Measurements from ENCODE around the gene CNST.

Gene CNST

DNA sequence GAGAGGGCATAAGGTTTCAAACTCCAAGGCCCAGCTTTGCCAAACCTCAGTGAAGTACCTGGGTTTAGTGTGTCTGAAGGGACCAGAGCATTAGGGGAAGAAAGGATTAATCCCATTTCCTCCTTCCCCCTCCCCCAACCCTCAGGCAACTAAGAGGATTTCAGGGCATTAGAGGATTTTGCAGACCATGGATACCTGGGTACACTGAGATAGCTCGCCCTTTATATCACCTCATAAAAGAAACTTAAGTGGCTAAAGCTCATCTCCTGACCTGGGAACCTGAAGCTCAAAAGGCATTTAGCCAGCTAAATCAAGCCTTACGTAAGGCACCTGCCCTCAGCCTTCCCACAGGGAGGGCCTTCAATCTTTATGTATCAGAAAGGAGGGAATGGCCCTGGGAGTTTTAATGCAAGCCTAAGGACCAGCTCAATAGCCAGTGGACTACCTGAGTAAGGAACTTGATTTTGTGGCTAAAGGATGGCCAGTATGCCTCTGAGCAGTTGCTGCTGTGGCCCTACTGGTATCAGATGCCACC, 32.8 kb upstream of the CNST start:
- H3K9me3 ChIP-seq (ENCODE audit: severe bottlenecking) = peaks cover 25% of the 10 kb centered on the region
- H3K27ac ChIP-seq = no peak overlapping the region
- DNase-seq = peak; percentile 88
- no peaks in the 10 kb centered on the region for H3K27me3 ChIP-seq (ENCODE audit: insufficient read depth, low read depth, severe bottlenecking)
- no peaks in the 10 kb centered on the region for H3K36me3 ChIP-seq
- no peak overlapping the region for H3K4me3 ChIP-seq (ENCODE audit: low read depth, low read length)
- TF ChIP-seq, protein P1, sequence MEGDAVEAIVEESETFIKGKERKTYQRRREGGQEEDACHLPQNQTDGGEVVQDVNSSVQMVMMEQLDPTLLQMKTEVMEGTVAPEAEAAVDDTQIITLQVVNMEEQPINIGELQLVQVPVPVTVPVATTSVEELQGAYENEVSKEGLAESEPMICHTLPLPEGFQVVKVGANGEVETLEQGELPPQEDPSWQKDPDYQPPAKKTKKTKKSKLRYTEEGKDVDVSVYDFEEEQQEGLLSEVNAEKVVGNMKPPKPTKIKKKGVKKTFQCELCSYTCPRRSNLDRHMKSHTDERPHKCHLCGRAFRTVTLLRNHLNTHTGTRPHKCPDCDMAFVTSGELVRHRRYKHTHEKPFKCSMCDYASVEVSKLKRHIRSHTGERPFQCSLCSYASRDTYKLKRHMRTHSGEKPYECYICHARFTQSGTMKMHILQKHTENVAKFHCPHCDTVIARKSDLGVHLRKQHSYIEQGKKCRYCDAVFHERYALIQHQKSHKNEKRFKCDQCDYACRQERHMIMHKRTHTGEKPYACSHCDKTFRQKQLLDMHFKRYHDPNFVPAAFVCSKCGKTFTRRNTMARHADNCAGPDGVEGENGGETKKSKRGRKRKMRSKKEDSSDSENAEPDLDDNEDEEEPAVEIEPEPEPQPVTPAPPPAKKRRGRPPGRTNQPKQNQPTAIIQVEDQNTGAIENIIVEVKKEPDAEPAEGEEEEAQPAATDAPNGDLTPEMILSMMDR (IDR thresholded peaks at IDR 0.05; ENCODE audit: low read depth, low read length) = no peak

DNA sequence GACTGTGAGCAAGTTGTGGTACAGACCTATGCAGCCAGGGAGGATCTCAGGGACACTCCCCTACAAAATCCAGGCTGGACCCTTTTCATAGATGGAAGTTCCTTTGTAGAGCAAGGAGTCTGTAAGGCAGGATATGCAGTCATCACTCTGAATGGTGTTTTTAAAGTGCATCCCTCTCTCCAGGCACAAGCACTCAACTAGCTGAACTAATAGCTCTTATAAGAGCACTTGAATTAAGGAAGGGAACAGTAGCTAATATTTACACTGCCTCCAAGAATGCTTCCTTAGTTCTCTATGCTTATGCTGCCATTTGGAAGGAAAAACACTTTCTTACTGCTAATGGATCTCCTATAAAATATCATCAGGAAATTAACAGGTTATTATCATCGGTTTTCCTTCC, 32.1 kb upstream of the CNST start:
- no peak for DNase-seq
- TF ChIP-seq, protein P1 (IDR thresholded peaks at IDR 0.05; ENCODE audit: low read depth, low read length) = no peak
- Histone ChIP-seq H3K4me3 (ENCODE audit: low read depth, low read length) (no peak overlapping the region), H3K27me3 (ENCODE audit: insufficient read depth, low read depth, severe bottlenecking) (no peaks in the 10 kb centered on the region), H3K9me3 (ENCODE audit: severe bottlenecking) (peaks cover 25% of the 10 kb centered on the region), H3K36me3 (no peaks in the 10 kb centered on the region), H3K27ac (no peak overlapping the region)

DNA sequence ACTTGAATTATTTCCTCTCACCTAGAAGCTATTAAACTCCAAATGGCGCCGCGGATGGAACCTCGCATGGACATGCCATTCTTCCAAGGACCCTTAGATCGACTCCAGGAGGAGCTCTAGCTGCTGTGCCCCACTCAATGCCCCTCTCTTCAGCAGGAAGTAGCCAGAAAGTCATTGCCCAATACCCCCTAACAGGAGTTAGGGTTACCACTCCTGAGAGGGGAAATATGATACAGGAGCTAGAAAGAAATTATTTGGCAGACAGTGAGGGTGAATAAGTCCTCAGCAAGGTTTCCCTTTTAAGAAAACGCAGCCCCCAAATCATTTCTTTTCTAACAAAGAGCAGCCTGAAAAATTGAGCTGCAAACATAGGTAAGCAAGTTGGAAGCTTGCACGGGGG, 28.8 kb upstream of the CNST start:
- H3K9me3 ChIP-seq (ENCODE audit: severe bottlenecking) = no peaks in the 10 kb centered on the region
- H3K27ac ChIP-seq = no peak overlapping the region
- no peak for DNase-seq
- TF ChIP-seq, protein P1 (IDR thresholded peaks at IDR 0.05; ENCODE audit: low read depth, low read length) = no peak
- peaks cover 18% of the 10 kb centered on the region for H3K36me3 ChIP-seq
- H3K4me3 ChIP-seq (ENCODE audit: low read depth, low read length) = no peak overlapping the region
- H3K27me3 ChIP-seq (ENCODE audit: insufficient read depth, low read depth, severe bottlenecking) = no peaks in the 10 kb centered on the region

DNA sequence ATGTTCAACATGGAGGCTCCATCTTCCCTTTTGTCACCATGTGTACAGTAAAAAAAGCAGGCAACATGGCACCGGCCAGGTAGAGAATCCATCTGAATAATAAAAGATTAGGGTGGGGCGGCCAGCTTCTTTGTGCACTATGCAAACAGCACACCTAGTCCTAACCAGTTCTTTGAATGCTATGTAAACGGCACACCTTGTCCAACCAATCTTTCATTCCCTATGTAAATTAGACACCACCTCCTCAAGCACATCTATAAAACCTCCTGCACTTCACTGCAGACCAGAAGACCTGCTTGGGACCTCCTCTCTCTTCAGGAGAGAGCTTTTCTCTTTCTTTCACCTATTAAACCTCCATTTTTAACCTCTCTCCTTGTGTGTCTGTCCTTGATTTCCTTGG, 28.4 kb upstream of the CNST start:
- peaks cover 20% of the 10 kb centered on the region for H3K36me3 ChIP-seq
- H3K9me3 ChIP-seq (ENCODE audit: severe bottlenecking) = no peaks in the 10 kb centered on the region
- H3K4me3 ChIP-seq (ENCODE audit: low read depth, low read length) = no peak overlapping the region
- TF ChIP-seq, protein P1 (IDR thresholded peaks at IDR 0.05; ENCODE audit: low read depth, low read length) = no peak
- DNase-seq = no peak
- H3K27ac ChIP-seq = no peak overlapping the region
- no peaks in the 10 kb centered on the region for H3K27me3 ChIP-seq (ENCODE audit: insufficient read depth, low read depth, severe bottlenecking)

DNA sequence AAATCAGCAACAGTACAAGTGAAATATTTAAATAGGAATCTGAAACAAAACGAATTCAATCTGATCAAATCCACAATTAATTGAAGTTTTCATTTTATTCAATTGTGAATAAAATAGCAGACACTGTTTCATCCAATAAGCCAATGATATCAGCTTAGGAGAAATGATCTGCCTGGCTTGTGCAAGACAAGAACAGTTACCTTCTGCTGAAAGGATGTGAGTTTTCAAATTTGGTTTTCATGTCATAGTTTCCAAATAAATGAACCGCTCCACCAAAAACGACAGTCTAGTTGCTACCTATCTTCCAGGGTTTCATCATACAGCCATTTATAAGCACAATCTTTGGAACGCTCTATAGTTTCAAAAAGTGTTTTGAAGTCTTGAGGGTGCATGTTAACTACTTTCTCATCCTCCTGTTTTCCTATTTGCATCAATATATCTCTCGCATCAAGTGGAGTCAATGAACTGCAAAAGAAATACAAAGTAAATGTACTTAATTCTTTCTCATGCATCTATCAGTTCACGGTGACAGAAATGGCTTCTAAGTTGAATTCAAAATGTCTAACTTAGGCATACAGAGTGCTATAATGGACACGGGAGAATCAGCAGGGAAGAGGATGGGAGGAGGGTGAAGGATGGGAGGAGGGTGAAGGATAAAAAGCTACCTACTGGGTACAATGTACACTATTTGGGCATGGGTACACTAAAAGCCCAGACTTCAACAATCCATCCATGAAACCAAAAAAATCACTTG, 25.3 kb upstream of the CNST start:
- no peak overlapping the region for H3K4me3 ChIP-seq (ENCODE audit: low read depth, low read length)
- DNase-seq = no peak
- TF ChIP-seq, protein P1 (IDR thresholded peaks at IDR 0.05; ENCODE audit: low read depth, low read length) = no peak
- no peak overlapping the region for H3K27ac ChIP-seq
- H3K9me3 ChIP-seq (ENCODE audit: severe bottlenecking) = no peaks in the 10 kb centered on the region
- H3K27me3 ChIP-seq (ENCODE audit: insufficient read depth, low read depth, severe bottlenecking) = no peaks in the 10 kb centered on the region
- H3K36me3 ChIP-seq = peaks cover 43% of the 10 kb centered on the region
